Measurements from ENCODE around the gene USH1G.

DNA sequence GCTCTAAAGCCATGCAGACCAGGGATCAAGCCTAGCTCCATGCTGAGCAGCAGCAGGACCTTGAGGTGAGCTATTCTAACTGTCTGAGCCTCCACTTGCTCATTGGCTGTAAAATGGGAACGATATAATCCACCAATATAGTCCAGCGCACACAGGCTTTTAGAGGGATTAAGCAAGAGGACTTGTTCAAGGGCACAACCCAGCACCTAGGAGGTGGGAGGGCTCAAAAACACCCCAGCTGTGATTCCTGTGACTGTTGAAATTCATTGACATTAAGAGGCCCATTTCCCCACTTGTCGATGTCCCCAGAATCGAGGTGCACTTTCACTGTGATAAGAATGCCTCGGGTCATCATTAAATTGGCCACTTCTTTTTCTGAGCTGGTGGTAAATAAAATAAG, 4.1 kb downstream of the USH1G start:
- TF ChIP-seq, protein P1, sequence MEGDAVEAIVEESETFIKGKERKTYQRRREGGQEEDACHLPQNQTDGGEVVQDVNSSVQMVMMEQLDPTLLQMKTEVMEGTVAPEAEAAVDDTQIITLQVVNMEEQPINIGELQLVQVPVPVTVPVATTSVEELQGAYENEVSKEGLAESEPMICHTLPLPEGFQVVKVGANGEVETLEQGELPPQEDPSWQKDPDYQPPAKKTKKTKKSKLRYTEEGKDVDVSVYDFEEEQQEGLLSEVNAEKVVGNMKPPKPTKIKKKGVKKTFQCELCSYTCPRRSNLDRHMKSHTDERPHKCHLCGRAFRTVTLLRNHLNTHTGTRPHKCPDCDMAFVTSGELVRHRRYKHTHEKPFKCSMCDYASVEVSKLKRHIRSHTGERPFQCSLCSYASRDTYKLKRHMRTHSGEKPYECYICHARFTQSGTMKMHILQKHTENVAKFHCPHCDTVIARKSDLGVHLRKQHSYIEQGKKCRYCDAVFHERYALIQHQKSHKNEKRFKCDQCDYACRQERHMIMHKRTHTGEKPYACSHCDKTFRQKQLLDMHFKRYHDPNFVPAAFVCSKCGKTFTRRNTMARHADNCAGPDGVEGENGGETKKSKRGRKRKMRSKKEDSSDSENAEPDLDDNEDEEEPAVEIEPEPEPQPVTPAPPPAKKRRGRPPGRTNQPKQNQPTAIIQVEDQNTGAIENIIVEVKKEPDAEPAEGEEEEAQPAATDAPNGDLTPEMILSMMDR (IDR thresholded peaks at IDR 0.05) = no peak
- TF ChIP-seq POLR2A (IDR thresholded peaks at IDR 0.05) (no peak), POLR2AphosphoS5 (IDR thresholded peaks at IDR 0.05) (no peak)
